ENCODE data around the gene NDUFV1.
"Not testable (repeated sequence)": the region's sequence is repeated elsewhere in the genome, so short reads cannot be mapped to it uniquely, and the experiment has no call there.

NDUFV1 gene

GRCh38 chr11:67657300-67657699, 50.6 kb downstream of the NDUFV1 start:
- no peak for DNase-seq (ENCODE audit: low read depth)

- DNase-seq (ENCODE audit: low read depth), result not testable (repeated sequence)
Measured at GRCh38 chr11:67659651-67660165, 53.0 kb downstream of the NDUFV1 start.

GRCh38 chr11:67660752-67661151, 54.0 kb downstream of the NDUFV1 start:
- not testable (repeated sequence) for DNase-seq (ENCODE audit: low read depth)

All from stimulated activated CD8-positive, alpha-beta memory T cell treated with anti-CD3 and anti-CD28 coated beads, Interleukin-12 subunit alpha, Interleukin-12 subunit beta, amount 100 ng/mL, for 4 hours (primary cell).